K562 (cell line): ENCODE results near the gene CLHC1. TPM values are rescaled to one million over a fixed set of nuclear protein-coding genes. Genes with fewer than 3 reads are reported as not detected.

Source experiments
- CSDE1 ChIP-seq, 2 experiments: fragments of 450-650 bp; IDR thresholded peaks; 2 replicates each; pipeline ENCODE4 v1.6.1; 2016; ENCODE audit warnings: mild to moderate bottlenecking in 1 of 2
- FOXP1 ChIP-seq: sonication (generic); formaldehyde crosslinking; IDR thresholded peaks from 2 replicates; pipeline ENCODE4 v1.8.0; 2022; ENCODE audit warnings: mild to moderate bottlenecking, missing genetic modification reagents
- GATA2 ChIP-seq: sonication (generic); formaldehyde crosslinking; IDR thresholded peaks from 2 replicates; pipeline ENCODE4 v1.4.0; 2020; ENCODE audit warnings: mild to moderate bottlenecking, missing genetic modification reagents
- KDM4B ChIP-seq, 2 experiments: fragments of 450-650 bp in 1 of 2; sonication (generic) in 1 of 2; IDR thresholded peaks; 2 replicates each; pipeline ENCODE4 v1.6.1; 2016 to 2017; ENCODE audit warnings: borderline replicate concordance in 2 of 2, antibody characterized with exemption in 1 of 2, low read depth in 1 of 2, mild to moderate bottlenecking in 1 of 2
- MLX ChIP-seq, 2 experiments: fragments of 450-650 bp in 1 of 2; sonication (generic) in 1 of 2; formaldehyde crosslinking; conservative IDR thresholded peaks; 2 replicates each; pipeline versions ENCODE4 v1.4.0 to v1.8.1; 2020 to 2022; ENCODE audit warnings: mild to moderate bottlenecking in 1 of 2, missing genetic modification reagents in 1 of 2
- NFXL1 ChIP-seq: fragments of 450-650 bp; formaldehyde crosslinking; IDR thresholded peaks from 2 replicates; pipeline ENCODE4 v1.4.0; 2021; ENCODE audit warnings: mild to moderate bottlenecking
- OTX1 ChIP-seq: fragments of 450-650 bp; formaldehyde crosslinking; IDR thresholded peaks from 2 replicates; pipeline ENCODE4 v1.4.0; 2022; ENCODE audit warnings: mild to moderate bottlenecking
- PCBP1 ChIP-seq: fragments of 200-400 bp; formaldehyde crosslinking; IDR thresholded peaks from 2 replicates; pipeline ENCODE4 v1.6.1; 2018; ENCODE audit warnings: mild to moderate bottlenecking, low read depth, low read length; ENCODE audit not compliant: poor library complexity, severe bottlenecking
- PCBP2 ChIP-seq: fragments of 200-400 bp; formaldehyde crosslinking; IDR thresholded peaks from 2 replicates; pipeline ENCODE4 v1.6.1; 2018; ENCODE audit warnings: low read length, low read depth, mild to moderate bottlenecking, moderate library complexity; ENCODE audit not compliant: poor library complexity, severe bottlenecking
- POLR2AphosphoS5 ChIP-seq: IDR thresholded peaks from 2 replicates; pipeline ENCODE4 v1.6.1; 2011; ENCODE audit warnings: mild to moderate bottlenecking, low read depth, low read length, moderate library complexity; ENCODE audit not compliant: control insufficient read depth, insufficient read depth
- POLR2B ChIP-seq: fragments of 450-650 bp; IDR thresholded peaks from 2 replicates; pipeline ENCODE4 v1.6.1; 2018; ENCODE audit warnings: low read depth; ENCODE audit not compliant: partially characterized antibody
- RBM34 ChIP-seq: fragments of 200-400 bp; formaldehyde crosslinking; IDR thresholded peaks from 2 replicates; pipeline ENCODE4 v1.6.1; 2018; ENCODE audit warnings: low read length, borderline replicate concordance; ENCODE audit not compliant: insufficient read depth
- SMC3 ChIP-seq: conservative IDR thresholded peaks from 2 replicates; pipeline ENCODE4 v1.6.1; 2011; ENCODE audit warnings: low read depth, low read length, improper control_type of control experiment; ENCODE audit not compliant: insufficient read depth
- ZNF23 ChIP-seq: fragments of 250-450 bp; sonication (Bioruptor Pico); IDR thresholded peaks from 2 replicates; pipeline ENCODE4 v1.4.0; 2020; ENCODE audit warnings: mild to moderate bottlenecking
- polyA plus RNA-seq, 8 experiments: library from polyadenylated mRNA; depleted of rRNA in 4 of 8; stranded (reverse) in 5 of 8; unstranded in 3 of 8; fragments of >200 nt; fragmentation: Nextera tagmentation in 2 of 8; fragmentation: Illumina TruSeq in 1 of 8; extraction: Ambion mirVana in 2 of 8; extraction: Trizol in 1 of 8; gene quantifications; 2 replicates each; pipeline versions ENCODE4 v1.2.1 to v1.2.3, GENCODE V29; 2011 to 2014; ENCODE audit warnings: inconsistent platforms in 1 of 8, missing spikeins in 1 of 8
- total RNA-seq, 7 experiments: library from RNA; depleted of rRNA in 6 of 7; stranded (reverse); fragments of >200 nt in 6 of 7; fragmentation: Illumina TruSeq in 2 of 7; extraction: Trizol in 2 of 7; gene quantifications; 2 replicates each; pipeline versions ENCODE4 v1.2.1 to v1.2.3, GENCODE V29; 2011 to 2021; ENCODE audit warnings: low replicate concordance in 1 of 7
- TF ChIP-seq, protein P1 (sequence below): sonication (generic); formaldehyde crosslinking; IDR thresholded peaks from 2 replicates; pipeline ENCODE4 v1.5.0; 2020; ENCODE audit warnings: missing genetic modification reagents
- TF ChIP-seq, protein P2 (sequence below), 3 experiments: fragments of 200-800 bp in 1 of 3; fragments of 250-450 bp in 1 of 3; fragments of 450-650 bp in 1 of 3; sonication (Bioruptor Pico) in 1 of 3; sonication (Bioruptor generic) in 1 of 3; formaldehyde crosslinking in 1 of 3; IDR thresholded peaks; 2 replicates each; pipeline versions ENCODE4 v1.6.1 to v1.8.0; 2016 to 2022; ENCODE audit warnings: mild to moderate bottlenecking in 2 of 3, missing genetic modification characterization in 2 of 3, missing compliant biosample characterization in 1 of 3, moderate library complexity in 1 of 3
- TF ChIP-seq, protein P3 (sequence below): fragments of 450-650 bp; IDR thresholded peaks from 2 replicates; pipeline ENCODE4 v1.6.1; 2016
- TF ChIP-seq, protein P4 (sequence below): fragments of 250-450 bp; sonication (Bioruptor Pico); IDR thresholded peaks from 2 replicates; pipeline ENCODE4 v1.5.1; 2021; ENCODE audit warnings: mild to moderate bottlenecking

The CLHC1 gene
- total and polyA plus RNA-seq, 9 of the 15 experiments (the other 6 are each of a cell fraction or from before 2014, with no cell fraction given) = 3.7 to 14.3 (median 8.6) TPM

GRCh38 chr2:55138014-55138881 is 93.8 kb downstream of the CLHC1 start (continued):
- no peak for TF ChIP-seq NFXL1
- no peak for TF ChIP-seq RBM34
- TF ChIP-seq, protein P1, sequence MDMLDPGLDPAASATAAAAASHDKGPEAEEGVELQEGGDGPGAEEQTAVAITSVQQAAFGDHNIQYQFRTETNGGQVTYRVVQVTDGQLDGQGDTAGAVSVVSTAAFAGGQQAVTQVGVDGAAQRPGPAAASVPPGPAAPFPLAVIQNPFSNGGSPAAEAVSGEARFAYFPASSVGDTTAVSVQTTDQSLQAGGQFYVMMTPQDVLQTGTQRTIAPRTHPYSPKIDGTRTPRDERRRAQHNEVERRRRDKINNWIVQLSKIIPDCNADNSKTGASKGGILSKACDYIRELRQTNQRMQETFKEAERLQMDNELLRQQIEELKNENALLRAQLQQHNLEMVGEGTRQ (CRISPR knock-in tag) = no peak
- TF ChIP-seq, protein P2, sequence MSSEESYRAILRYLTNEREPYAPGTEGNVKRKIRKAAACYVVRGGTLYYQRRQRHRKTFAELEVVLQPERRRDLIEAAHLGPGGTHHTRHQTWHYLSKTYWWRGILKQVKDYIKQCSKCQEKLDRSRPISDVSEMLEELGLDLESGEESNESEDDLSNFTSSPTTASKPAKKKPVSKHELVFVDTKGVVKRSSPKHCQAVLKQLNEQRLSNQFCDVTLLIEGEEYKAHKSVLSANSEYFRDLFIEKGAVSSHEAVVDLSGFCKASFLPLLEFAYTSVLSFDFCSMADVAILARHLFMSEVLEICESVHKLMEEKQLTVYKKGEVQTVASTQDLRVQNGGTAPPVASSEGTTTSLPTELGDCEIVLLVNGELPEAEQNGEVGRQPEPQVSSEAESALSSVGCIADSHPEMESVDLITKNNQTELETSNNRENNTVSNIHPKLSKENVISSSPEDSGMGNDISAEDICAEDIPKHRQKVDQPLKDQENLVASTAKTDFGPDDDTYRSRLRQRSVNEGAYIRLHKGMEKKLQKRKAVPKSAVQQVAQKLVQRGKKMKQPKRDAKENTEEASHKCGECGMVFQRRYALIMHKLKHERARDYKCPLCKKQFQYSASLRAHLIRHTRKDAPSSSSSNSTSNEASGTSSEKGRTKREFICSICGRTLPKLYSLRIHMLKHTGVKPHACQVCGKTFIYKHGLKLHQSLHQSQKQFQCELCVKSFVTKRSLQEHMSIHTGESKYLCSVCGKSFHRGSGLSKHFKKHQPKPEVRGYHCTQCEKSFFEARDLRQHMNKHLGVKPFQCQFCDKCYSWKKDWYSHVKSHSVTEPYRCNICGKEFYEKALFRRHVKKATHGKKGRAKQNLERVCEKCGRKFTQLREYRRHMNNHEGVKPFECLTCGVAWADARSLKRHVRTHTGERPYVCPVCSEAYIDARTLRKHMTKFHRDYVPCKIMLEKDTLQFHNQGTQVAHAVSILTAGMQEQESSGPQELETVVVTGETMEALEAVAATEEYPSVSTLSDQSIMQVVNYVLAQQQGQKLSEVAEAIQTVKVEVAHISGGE (CRISPR knock-in tag; IDR thresholded peaks at IDR 0.05) = no peak
- TF ChIP-seq, protein P3, sequence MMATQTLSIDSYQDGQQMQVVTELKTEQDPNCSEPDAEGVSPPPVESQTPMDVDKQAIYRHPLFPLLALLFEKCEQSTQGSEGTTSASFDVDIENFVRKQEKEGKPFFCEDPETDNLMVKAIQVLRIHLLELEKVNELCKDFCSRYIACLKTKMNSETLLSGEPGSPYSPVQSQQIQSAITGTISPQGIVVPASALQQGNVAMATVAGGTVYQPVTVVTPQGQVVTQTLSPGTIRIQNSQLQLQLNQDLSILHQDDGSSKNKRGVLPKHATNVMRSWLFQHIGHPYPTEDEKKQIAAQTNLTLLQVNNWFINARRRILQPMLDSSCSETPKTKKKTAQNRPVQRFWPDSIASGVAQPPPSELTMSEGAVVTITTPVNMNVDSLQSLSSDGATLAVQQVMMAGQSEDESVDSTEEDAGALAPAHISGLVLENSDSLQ = 0 out of 2 replicates have a peak, but pooled peaks have one; percentile 6
- no peak for TF ChIP-seq SMC3
- no peak for TF ChIP-seq POLR2B
- no peak for TF ChIP-seq PCBP2
- no peak for TF ChIP-seq OTX1 (CRISPR knock-in tag)
- TF ChIP-seq PCBP1 = no peak
- TF ChIP-seq KDM4B (IDR thresholded peaks at IDR 0.05; ENCODE audit: borderline replicate concordance in 2 of 2, low read depth in 1 of 2) = no peak
- TF ChIP-seq CSDE1 (IDR thresholded peaks at IDR 0.05) = no peak
- TF ChIP-seq, protein P4, sequence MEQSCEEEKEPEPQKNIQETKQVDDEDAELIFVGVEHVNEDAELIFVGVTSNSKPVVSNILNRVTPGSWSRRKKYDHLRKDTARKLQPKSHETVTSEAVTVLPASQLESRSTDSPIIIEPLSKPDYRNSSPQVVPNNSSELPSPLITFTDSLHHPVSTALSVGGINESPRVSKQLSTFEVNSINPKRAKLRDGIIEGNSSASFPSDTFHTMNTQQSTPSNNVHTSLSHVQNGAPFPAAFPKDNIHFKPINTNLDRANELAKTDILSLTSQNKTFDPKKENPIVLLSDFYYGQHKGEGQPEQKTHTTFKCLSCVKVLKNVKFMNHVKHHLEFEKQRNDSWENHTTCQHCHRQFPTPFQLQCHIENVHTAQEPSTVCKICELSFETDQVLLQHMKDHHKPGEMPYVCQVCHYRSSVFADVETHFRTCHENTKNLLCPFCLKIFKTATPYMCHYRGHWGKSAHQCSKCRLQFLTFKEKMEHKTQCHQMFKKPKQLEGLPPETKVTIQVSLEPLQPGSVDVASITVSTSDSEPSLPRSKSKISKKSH (CRISPR knock-in tag) = no peak
- no peak for TF ChIP-seq ZNF23 (CRISPR knock-in tag)
- TF ChIP-seq FOXP1 (CRISPR knock-in tag) = no peak
- no peak for TF ChIP-seq POLR2AphosphoS5
- TF ChIP-seq GATA2 (CRISPR knock-in tag) = no peak
- no peak for TF ChIP-seq MLX (CRISPR knock-in tag; conservative IDR thresholded peaks at IDR 0.05)
